ENCODE data around the gene OVOL3.
"Not testable (repeated sequence)": the region's sequence is repeated elsewhere in the genome, so short reads cannot be mapped to it uniquely, and the experiment has no call there.

The OVOL3 gene

GRCh38 chr19:36131221-36131620, 20.3 kb downstream of the OVOL3 start:
- DNase-seq (ENCODE audit: low spot score), result not testable (repeated sequence)

GRCh38 chr19:36134867-36135266, 23.9 kb downstream of the OVOL3 start:
- not testable (repeated sequence) for DNase-seq (ENCODE audit: low spot score)

GRCh38 chr19:36136964-36137686, 26.2 kb downstream of the OVOL3 start:
- peak; percentile 29 for DNase-seq (ENCODE audit: low spot score)

- DNase-seq (ENCODE audit: low spot score), result no peak
Measured at GRCh38 chr19:36139120-36139472, 28.2 kb downstream of the OVOL3 start.

GRCh38 chr19:36139473-36140303, 28.7 kb downstream of the OVOL3 start, which contains the start of gene CAPNS1:
Gene CAPNS1 (plus strand): TSS chr19:36140066. CDS start chr19:36141012, 946 bp downstream.
- peak; percentile 94 for DNase-seq (ENCODE audit: low spot score)

- DNase-seq (ENCODE audit: low spot score), result peak; percentile 77
Measured at GRCh38 chr19:36140304-36141038, 29.5 kb downstream of the OVOL3 start.

GRCh38 chr19:36141039-36141927, 30.3 kb downstream of the OVOL3 start:
- DNase-seq (ENCODE audit: low spot score), result peak; percentile 92

GRCh38 chr19:36142046-36142445, 31.1 kb downstream of the OVOL3 start:
- no peak for DNase-seq (ENCODE audit: low spot score)

GRCh38 chr19:36142496-36142895, 31.6 kb downstream of the OVOL3 start:
- no peak for DNase-seq (ENCODE audit: low spot score)

- DNase-seq (ENCODE audit: low spot score), result no peak
Measured at GRCh38 chr19:36144624-36145023, 33.7 kb downstream of the OVOL3 start.

GRCh38 chr19:36149673-36150406, 38.9 kb downstream of the OVOL3 start:
- no peak for DNase-seq (ENCODE audit: low spot score)

GRCh38 chr19:36150586-36150985, 39.6 kb downstream of the OVOL3 start:
- no peak for DNase-seq (ENCODE audit: low spot score)

- DNase-seq (ENCODE audit: low spot score), result peak; percentile 49
Measured at GRCh38 chr19:36151144-36152018, 40.4 kb downstream of the OVOL3 start.

GRCh38 chr19:36152019-36152351, 41.0 kb downstream of the OVOL3 start:
- DNase-seq (ENCODE audit: low spot score), result peak; percentile 26

- peak; percentile 44 for DNase-seq (ENCODE audit: low spot score)
Measured at GRCh38 chr19:36152352-36153091, 41.6 kb downstream of the OVOL3 start, which contains the start of gene COX7A1. Gene COX7A1 (minus strand): TSS chr19:36152447. CDS start chr19:36152407, 40 bp downstream.

- DNase-seq (ENCODE audit: low spot score), result no peak
Measured at GRCh38 chr19:36153126-36153525, 42.2 kb downstream of the OVOL3 start.

GRCh38 chr19:36160821-36161596, 50.1 kb downstream of the OVOL3 start:
- no peak for DNase-seq (ENCODE audit: low spot score)
